HG02884 (cell line): ENCODE results near the gene RSAD1.

Experiments
- ATAC-seq: cut with Tn5 transposase; IDR thresholded peaks from one replicate; pipeline ENCODE4 v1.9.1; 2021; ENCODE audit warnings: mild to moderate bottlenecking, moderate library complexity; ENCODE audit not compliant: unreplicated experiment

The RSAD1 gene

DNA sequence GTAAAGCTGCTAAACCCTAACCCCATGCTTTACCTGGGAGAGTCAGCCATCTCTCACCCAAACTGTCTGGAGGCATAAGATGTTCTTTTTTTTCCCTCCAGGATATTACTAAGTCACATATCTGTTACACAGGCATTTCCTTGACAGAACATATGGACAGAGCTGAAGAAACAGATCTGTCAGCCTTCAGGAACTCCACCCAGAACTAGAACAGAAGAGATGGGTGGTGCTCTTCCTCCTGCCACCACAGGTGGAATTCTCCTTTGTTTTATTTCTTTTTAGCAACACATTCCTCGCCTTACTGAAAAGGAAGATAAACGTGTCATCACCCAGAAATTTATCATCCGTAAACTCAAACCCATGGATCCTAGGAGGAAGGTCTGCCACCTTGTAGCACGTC, 38.4 kb downstream of the RSAD1 start:
- no peak for ATAC-seq

DNA sequence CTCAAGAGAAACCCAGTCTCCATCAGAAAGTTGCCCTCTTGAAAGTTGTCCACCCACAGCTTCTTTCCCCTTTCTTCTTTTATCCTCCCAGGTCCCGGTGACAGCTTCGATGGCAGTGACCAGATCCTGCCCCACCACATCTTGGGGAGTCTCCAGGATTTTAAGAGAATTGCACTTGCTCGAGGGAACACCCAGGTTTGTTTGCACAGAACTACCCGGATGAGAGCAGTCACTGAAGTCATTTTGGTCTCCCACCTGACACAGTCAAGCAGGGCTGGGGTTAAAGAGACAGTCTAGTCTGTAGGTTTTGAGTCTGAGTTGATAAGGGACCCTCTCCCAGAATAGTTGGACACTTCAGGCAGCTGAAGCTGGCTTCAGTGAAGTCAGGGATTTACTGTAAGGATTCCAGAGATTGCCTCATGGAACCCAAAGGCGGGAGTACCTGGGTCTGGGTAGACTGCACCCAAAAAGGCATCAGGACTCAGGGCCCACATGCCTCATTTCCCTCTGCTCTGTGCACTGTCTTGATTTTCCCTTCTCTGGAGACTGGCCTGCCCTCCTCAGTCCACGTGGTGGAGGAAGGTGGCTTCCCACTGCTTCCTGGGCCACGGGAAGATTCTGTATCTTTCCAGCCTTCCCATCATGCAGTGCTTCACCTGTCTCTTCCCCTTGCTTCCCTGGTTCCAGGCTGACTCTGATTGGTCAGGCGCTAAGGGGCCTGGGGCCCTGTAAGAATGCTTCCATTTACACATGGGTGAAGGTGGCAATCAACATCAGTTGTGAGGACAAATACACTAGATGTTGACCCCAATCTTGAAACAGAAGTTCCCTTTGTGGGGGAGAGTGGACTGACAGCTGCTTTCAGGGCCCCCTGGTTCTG, 39.1 kb downstream of the RSAD1 start:
- ATAC-seq = no peak

DNA sequence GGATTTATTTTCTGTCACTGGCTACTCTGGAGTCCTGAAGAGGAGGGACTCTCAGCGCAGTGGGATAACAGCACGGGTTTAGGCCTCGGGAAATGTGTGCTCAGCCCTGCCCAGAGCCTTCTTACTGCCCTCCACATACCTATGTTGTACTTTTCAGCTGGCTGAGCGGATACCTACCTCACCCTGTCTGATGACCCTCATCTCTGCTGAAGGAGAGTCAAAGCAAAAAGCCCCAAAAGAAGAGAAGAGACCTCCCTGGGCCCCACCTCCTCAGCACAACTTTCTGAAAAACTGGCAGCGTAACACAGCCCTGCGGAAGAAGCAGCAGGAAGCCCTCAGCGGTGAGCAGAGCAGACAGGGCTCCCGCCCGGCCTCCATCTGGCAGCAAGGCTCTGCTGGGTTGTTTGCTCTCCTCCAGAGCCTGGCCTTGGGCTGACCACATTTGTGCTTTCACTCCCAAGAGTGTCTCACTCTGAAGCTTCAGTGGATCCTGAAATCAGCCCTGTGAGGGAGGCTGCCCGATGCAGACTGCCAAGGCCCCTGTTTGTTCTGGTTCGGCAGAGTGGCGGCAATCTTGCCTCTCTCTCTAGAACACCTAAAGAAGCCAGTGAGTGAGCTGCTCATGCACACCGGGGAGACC, 39.8 kb downstream of the RSAD1 start:
- no peak for ATAC-seq

DNA sequence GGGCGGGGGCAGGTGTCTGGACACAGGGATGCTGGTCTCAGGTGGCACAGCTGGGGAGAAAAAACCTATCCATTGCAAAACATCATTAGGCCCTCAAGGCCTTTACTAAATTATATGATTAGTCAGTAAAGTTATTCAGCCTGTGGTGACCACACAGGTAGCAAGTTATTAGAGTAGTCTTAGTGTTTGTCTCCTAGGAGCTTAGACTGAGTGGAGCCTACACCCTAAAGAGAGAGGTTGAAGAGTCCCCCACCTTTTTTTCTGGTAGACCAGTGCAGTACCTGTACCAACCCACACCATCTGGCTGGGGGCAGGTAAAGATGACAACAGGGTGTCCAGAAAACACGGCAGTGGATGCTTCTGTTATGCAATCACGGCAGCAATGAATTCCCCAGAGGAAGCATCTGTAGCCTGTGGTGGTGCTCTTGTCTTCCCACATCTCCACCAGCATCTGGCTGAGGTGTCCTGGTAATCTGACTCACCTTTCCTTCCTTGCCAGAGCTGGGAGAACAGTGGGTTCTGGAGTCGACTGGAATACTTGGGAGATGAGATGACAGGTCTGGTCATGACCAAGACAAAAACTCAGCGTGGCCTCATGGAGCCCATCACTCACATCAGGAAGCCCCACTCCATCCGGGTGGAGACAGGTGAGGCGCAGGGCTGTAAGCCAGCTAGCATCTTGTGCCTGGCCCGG, 40.6 kb downstream of the RSAD1 start:
- no peak for ATAC-seq

DNA sequence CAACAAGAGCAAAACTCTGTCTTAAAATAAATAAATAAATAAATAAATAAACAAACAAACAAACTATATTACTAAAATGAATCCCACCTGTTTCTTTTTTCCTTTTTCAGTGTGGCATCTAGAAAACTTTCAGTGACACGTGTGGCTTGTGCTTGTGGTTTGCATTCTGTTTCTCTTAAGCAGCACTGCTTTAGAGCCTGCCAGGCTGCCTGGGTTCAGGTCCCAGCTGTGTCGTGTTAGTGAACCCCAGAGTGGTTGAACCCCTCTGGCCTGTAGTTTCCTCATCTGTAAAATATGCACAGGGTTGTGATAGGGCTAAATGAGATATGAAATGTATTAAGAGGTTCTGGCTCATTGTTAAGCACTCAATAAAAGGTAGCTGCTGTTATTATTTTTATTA, 41.8 kb downstream of the RSAD1 start:
- no peak for ATAC-seq

DNA sequence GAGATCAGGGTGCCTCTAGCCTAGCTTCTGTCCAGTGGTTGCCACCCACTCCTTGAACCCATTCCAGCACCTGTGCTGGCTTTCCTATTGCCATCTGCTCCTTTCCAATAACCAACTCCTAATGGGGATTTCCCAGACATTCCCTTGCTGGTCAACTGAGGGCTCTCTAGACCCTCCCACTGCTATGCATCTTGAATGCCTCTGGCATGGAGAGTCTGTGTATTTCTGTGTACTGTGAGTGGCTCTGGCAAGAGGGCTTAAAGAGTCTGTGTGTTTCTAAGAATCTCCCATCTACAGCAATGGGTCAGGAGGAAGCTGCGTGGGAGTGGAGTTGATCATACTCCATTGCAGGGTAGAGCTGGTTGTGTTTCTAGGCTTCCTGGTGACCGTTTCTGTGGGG, 42.9 kb downstream of the RSAD1 start:
- no peak for ATAC-seq

DNA sequence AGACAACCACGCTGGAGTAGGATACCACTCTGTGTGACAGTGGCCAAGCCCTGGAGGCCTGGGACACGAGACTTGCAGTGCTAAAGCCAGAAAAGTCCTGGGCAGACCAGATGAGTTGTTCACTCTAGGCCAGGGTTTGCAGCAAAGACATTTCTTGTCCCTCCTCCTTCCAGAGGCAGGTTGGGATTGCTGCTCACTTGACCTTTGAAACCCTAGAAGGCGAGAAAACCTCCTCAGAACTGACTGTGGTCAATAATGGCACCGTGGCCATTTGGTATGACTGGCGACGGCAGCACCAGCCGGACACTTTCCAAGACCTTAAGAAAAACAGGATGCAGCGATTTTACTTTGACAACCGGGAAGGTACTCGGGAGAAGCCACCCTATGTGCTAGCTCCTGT, 44.1 kb downstream of the RSAD1 start:
- no peak for ATAC-seq

DNA sequence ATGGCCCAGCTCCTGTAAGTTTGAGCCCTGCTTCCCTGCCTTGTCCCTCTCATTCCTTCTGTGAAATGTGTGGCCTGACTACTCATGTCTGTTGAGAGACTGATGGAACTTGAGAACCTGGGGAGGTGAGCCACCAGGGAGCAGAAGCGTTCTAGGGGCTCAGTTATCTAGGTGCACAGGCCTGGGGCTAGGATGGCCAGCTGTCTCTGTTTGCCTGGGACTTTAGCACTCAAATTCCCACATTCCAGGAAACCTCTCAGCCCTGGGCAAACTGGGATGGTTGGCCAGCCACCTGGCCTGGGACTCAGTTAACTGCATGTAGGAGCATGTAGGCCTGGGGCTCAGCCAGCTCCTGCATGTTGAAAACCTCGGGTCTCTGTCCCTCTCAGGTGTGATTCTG, 44.5 kb downstream of the RSAD1 start:
- ATAC-seq = no peak

DNA sequence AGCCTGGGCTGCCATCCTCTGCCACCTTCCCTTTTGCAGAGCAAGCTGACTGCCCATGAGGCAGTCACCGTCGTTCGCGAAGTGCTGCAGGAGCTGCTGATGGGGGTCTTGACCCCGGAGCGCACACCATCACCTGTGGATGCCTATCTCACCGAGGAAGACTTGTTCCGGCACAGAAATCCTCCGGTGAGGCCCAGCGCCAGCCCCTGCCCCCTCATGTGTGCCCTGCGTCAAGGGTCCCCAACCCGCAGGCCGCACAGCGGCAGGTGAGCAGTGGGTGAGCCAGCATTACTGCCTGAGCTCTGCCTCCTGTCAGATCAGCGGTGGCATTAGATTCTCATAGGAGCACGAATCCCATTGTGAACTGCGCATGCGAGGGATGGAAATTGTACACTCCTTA, 46.2 kb downstream of the RSAD1 start:
- ATAC-seq = no peak

DNA sequence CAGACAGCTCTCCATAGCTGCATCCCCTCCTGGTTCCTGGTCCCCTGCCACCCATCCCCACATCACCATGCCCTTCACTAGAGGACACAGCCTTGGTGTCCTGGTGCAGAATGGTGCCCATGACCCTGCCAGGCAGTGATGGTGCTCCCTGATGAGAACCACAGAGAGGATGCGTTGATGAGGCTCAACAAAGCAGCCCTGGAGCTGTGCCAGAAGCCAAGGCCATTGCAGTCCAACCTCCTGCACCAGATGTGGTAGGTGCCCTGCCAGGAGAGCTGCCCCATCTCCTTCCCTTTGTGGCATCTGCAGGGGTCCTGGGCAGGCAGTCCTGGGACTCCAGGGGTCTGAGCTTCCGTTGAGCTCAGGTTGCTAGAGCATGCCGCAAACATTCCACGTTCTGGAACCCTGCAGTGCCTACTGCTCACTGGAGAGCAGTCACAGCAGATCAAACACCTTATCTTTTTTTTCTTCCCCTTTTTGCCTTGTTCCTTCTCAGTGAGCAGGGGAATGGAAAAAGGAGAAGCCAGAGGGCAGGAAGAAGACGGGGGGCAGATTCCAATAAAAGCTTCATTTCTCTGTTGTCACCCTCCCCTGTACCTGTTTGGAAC, 48.6 kb downstream of the RSAD1 start:
- ATAC-seq = no peak

DNA sequence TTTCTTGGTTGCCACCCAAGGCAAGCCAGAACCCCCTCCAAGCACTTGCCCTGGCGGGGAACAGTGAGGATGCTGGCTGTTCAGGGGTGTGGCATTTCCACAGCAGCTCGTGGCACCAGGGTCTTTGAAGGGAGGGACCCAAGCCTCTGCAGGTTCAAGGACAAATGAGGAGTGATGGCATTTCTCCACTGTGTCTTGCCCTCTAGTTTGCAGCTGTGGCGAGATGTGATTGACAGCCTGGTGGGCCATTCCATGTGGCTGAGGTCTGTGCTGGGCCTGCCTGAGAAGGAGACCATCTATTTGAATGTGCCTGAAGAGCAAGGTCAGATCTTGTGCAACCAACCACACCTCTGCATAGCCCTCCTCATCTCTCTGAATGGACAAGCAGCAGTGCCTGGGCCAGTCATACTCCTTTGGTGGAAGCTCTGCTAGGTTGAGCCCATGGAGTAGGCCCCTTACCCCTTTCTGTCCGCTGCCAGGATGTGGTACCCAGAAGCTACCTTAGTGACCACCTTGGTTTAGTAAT, 49.4 kb downstream of the RSAD1 start:
- no peak for ATAC-seq

DNA sequence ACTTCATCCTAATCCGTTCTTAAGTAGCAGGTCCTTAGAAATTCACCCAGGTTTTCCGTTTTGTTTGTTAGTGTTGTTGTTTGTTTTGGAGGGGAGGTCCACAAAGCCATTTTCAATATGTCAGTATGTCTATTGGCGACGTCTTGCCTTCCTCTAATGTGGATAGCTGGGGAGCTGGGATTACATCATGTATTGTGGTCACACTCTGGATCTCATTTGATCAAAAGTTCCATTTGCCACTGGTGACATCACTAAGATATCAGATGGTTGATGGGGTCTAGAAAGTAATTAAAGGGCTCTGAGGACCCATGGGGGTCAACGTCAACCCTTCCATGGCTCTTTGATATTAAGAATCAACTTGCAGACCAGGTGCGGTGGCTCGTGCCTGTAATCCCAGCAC, 51.2 kb downstream of the RSAD1 start:
- ATAC-seq = no peak

DNA sequence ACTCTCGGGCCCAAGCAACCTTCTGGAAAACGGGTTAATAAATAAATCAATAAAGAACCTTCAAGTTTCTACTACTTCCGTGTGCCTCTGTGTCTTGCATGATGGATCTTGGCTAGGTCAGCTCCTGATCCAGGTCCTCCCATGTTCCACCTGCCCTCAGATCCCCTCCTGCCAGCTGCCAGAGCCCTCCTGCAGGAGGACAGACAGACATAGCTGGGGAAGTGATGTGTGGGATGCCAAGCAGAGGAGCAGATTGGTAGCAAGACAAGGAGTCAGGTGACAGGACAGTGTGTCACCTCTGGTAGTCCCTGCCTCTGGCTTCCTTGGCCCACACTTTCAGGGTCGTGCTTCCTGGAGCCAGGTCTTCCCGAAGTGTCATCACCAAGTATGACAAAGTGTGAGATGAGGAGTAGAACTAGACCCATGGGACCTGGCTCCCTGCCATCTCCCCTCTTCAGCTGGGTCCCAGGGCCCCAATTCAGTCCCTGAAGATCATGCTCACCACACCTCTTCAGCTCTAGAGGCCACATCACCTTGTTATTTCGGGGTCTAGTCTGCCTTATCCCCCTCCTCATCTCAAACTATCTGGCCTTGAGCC, 52.9 kb downstream of the RSAD1 start:
- ATAC-seq = no peak

DNA sequence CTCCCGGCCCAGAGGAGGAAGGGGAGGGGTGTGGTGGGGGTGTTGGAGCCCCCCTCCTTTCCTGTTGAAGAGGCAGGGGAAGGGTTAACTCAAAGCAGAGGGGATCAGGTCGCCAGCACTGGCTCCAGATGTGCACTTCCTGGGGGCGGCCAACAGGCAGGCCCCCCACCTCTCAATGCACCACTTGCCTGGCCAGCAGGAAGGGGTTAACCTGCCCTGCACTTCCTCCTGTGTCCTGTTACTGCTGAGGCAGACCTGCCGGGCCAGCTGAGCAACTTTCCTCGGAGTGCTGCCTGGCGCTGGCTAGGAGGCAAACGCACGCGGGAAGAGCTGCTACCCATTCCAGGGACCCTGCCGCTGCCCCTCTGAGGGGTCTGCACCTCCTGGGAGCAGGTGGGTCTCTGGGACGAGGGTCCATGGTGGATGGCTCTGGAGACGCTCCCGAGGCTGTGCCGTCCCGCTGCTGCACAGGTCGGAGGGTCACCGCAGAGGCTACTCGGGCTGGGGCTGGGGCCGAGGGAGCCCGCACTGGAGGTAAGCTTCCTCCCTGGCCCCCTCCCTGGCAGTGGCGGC, 53.9 kb downstream of the RSAD1 start, which contains the start of gene EPN3:
Gene EPN3, plus strand, starts transcription at position 284 of the 573 bp plus-strand sequence. CDS start 3,822 bp downstream, outside the sequence.
- no peak for ATAC-seq

DNA sequence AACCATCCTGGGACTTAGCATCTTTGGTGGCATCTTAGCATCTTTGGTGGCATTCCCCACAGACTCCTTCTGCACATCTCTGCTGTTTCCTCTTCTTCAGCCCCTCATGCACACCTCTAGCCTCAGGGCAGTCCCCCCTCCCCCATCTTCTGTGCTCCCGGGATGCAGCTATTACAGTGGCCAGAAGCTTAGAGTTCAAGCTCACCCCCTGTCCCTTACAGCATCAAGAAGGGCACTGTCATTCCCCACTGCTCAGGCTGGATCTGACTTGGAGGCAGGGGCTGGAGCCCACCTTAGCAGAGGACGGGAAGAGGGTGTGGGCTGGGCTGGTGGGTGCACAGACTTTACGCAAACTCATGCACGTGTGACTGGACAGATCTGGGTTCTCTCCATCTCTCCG, 54.5 kb downstream of the RSAD1 start:
- no peak for ATAC-seq

DNA sequence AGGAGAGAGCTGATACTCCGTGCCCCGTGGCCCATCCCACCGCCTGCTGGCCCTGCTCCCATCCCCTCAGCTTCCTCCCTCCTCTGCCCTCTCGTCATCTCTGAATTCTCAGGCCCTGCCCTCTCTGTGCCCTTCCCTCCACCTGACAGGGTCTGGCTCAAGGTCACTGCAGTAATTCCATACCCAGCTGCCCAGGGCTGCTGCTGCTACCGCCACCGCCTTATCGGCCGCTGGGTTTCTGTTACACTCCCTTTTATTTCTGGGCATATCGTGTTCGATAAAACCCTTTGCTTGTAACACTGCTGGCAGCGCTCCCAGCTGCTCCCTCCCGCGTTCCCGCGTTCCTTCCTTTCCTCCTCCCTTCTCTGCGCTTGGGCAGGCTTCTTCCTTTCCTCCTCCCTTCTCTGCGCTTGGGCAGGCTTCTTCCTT, 55.1 kb downstream of the RSAD1 start:
- ATAC-seq = no peak

DNA sequence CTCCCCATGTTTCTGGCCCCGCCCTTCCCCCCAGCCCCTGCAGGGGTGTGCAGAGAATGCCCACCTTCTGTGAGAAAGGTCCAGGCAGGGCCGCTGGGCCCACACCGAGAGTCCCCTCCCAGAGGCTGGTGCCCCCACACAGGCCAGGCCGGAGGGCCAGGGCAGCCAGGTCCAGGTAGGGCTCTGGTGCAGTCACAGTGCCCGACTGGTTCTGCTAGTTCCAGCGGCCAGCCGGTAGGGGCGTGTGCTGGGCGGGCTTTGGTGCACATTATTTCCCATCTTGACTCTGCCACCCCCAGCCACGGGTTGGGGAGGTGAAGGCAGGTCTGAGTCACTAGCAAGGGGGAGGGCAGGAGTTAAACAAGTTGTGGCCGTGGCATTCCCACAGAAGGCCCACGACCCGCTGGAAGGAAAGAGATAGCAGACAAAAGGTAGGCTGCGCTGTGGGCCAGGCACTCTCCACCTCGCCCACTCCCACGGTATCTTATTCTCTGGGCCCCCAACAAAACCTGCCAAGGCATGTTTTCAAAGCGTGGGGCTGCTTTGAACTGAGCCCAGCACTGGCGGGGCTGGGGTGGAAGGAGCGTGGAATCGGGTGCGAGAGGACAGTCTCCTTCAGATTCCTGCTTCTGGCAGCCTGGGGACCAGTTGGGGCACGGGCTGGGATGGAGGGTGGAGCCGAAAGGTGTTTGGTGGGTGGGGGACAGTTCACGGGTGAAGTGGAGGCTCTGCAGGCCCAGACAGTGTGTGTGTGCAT, 55.7 kb downstream of the RSAD1 start:
- ATAC-seq = no peak

DNA sequence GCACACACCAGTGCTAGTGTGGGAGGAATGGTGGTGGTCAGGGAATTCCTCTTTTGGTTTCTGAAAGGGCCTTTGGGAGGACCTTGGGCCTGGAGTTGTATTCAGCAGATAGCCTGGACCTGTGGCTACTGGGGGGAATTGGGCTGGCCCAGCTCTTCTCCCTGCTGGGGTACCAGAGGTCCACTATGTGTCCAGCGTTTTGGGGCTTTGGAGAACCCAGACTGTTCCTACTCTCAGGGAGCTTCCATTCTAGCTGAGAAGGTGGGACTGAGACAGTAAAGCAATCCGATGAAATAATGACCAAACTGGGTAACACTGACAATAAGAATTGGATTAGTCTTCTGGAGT, 56.3 kb downstream of the RSAD1 start:
- no peak for ATAC-seq

DNA sequence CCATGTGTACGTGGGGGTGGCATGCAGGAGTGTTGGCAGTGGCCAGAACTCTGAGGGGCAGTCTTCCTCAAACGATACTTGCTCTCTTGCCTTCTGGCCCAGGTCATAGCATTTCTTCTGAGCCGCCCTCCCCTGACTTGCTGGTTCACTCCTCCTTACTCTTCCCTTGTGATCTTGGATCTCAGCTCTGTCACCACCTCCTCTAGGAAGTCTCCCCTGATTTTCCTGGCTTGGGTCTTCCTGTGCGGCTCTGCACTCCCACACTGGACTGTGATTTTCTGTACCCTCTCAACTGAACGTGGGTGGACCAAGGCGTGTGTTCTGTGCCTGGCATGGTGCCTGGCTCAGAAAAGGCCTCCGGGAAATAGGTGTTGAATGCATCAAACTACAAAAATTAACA, 56.7 kb downstream of the RSAD1 start:
- ATAC-seq = no peak
